Colon (tissue), 2 donors: ENCODE measurements around the gene PHF1.
"Not testable (repeated sequence)": the region's sequence is repeated elsewhere in the genome, so short reads cannot be mapped to it uniquely, and the experiment has no call there.

Experiments used
- FAIRE-seq: peaks from 2 replicates; lab custom pipeline; 2012; peaks lifted over from hg19 to GRCh38; lab: Jason Lieb, UNC
- donor health status: control.
- donor health status: control.

PHF1 gene

DNA sequence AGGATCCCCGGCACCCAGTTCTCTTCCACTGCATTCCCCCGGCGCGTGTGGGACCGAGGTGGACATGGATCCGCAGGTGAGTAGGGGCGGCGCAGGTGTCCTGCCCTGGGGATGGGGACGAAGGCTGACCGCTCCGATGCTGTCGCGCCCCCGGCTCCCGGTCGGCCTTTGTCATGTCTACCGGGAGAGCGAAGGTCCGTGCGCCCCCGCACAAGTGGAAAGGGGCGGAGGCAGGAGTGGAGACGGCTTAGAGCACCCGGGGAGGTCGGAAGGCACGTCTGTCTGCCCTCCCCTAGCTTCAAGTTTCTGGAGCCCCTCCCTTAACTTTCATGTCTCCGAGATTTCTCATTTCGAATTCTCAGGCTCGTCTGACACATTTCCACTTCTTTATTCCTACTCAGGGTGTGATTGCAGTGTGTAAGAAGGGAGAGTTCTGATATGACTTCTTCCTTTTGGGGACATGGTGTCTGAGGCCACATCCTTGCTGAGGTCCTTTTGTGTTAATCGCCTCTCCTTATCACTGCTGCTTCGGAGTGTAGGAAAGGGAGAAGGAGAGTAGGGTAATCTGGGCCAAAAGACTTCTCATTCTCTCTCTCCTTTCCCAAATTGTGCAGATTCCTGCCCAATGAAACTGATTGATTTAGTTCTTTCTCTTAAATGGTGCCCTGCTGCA, 18.8 kb upstream of the PHF1 start:
- no peak for FAIRE-seq

DNA sequence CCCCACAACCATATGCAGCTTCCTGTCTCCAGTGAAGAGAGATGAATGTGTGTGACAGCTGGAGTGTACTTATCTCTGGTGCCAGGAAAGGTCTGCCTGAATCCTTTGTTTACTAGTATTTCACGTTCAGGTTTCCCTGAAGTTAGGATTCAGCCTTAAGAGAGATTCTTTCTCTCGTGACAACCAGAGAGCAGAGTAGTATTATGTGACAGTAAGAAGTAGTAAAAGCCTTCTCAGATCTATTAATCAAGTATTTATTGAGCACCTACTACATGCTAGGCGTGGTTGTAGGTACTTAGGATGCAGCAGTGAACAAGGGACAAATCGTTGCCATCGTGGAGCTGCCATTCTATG, 18.2 kb upstream of the PHF1 start:
- FAIRE-seq = no peak

DNA sequence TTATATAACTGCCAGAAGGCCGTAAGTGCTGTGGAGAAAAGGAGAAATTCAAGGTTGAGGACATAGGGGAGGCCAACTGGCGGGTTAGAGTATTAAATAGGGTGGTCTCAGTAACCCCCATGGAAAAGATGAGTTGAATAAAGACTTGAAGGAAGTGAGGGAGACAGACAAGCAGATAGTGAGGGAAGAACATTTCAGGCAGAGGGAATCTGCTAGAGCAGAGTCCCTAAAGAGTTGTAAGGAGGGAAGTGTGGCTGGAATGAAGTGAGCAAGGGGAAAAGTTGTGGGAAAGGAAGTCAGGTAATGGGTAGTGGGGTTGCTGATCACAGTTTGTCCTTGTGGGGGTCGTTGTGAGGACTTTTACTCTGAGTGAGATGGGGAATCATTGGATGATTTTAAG, 17.8 kb upstream of the PHF1 start:
- no peak for FAIRE-seq

DNA sequence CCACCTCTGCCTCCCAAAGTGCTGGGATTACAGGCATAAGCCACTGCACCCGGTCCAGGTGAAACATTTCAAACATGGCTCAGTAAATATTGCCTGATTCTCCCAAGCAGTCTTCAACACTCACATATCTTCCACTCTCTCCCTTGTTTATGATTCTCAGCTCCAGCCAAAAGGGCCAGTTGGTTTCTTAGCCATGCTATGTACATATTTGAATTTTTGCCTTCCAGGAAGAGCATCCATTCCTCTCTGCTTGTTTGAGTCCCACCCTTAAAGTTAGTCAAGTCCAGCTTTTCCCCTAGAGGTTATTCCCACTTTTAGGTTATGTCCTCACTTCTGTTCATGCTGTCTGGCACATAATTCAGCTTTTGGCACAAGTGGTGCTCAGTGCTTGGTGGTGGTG, 13.3 kb upstream of the PHF1 start:
- FAIRE-seq = no peak

DNA sequence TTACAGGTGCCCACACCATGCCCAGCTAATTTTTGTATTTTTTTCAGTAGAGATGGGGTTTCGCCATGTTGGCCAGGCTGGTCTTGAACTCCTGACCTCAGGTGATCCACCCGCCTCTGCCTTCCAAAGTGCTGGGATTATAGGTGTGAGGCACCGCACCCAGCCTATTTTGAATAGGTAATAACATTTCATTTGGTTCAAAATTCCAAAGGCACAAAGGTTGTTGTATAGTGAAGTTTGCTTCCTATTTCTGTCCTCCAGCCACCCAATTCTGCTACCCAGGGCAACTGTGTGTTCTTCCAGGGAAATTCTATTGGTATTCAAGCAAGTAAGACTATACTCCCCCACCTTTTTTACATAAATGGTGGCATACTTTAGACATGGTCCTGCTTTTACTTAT, 12.2 kb upstream of the PHF1 start:
- FAIRE-seq = not testable (repeated sequence)

DNA sequence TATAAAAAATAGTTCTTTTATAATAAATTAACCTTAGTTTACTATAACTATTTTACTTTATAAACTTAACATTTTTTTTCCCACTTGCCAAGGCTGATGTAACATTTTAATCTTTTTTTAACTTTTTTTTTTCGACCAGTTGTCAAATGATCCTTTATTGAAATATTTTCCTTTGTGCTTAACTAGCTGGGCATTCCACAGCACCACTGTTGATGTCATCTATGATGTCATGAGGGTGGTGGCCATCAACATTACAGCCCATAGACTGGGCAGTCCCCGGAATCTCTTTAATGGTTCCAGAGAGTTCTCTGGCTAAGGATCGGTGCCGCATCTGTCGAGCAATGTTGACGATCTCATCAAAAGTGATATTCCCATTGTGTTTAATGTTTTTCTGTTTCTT, 10.9 kb upstream of the PHF1 start:
- FAIRE-seq = not testable (repeated sequence)

DNA sequence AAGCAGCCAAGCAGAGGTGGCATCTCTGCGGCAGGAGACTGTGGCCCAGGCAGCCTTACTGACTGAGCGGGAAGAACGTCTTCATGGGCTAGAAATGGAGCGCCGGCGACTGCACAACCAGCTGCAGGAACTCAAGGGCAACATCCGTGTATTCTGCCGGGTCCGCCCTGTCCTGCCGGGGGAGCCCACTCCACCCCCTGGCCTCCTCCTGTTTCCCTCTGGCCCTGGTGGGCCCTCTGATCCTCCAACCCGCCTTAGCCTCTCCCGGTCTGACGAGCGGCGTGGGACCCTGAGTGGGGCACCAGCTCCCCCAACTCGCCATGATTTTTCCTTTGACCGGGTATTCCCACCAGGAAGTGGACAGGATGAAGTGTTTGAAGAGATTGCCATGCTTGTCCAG, 5.9 kb upstream of the PHF1 start:
- FAIRE-seq = no peak

DNA sequence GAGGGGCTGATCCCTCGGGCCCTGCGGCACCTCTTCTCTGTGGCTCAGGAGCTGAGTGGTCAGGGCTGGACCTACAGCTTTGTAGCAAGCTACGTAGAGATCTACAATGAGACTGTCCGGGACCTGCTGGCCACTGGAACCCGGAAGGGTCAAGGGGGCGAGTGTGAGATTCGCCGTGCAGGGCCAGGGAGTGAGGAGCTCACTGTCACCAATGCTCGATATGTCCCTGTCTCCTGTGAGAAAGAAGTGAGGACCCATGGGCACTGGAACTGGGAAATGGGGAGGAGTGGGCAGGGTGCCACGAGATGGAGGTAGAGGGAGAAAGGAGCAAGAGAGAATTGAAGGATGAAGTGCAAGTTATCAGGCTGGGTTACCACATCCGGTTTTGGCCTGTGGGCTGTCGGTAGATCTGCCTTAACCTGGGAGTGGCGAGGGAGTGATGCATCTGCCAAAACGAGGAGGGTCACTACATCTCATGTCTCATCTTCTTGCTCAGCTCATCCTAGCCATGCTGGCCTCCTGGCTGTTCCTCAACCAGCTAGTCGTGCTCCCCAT, 5.4 kb upstream of the PHF1 start:
- FAIRE-seq = no peak

DNA sequence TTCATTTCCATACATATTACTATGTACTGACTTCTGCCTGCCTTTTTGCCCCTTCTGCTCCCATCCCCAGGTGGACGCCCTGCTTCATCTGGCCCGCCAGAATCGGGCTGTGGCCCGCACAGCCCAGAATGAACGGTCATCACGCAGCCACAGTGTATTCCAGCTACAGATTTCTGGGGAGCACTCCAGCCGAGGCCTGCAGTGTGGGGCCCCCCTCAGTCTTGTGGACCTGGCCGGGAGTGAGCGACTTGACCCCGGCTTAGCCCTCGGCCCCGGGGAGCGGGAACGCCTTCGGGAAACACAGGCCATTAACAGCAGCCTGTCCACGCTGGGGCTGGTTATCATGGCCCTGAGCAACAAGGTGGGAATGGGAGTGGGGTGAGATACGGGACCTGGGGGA, 4.7 kb upstream of the PHF1 start:
- FAIRE-seq = no peak

DNA sequence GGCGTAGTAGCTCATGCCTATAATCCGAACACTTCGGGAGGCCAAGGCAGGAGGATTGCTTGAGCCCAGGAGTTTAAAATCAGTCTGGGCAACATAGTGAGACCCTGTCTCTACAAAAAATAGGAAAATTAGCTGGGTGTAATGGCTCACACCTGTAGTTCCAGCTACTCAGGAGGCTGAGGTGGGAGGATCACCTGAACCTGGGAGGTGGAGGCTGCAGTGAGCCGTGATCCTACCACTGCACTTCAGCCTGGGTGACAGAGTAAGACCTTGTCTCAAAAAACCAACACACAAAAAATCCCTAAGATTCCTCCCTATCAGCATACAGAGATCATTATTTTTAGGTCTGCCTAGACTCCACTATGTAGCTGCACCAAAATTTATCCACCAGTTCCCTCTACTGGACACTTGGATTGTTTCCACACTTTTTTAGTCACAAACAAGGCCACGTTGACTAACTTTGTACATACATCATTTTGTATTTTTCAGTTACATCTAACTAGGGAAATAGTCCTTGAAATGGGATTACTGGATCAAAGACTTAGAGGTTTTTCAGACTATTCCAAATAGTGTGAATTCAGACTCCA, 3.6 kb upstream of the PHF1 start:
- no peak for FAIRE-seq

DNA sequence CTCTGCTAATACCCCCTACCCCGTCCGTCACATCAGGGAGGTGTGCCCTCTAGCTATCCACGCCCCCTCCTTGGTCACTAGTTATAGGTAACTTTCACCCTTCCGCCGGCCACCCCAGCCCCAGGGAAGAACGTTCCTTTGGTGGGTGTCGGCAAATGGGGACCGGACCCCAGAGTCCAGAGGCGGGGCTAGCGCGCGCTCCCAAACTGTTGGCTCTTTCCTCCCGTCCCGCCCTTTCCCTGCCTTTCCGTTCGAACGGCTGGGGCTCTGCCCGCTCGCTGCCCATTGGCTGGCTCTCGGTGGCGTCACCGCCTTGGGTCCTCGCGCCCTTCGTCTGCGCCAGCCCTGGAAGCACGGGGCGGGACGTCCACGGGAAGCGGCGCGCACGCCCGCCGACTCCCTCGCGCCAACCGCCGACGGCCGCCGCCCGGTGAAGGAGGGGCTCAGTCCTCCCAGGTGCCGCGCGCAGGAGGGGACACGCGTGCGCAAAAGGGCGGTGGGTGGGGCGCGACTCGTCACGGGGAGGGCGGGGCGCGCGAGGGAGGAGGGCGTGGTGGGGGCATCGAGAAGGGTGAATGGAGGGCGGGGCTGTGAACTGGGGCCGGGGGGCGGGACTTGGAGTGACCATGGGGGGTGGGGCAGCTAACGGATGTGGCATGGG, 634 bp upstream of the PHF1 start:
- no peak for FAIRE-seq

DNA sequence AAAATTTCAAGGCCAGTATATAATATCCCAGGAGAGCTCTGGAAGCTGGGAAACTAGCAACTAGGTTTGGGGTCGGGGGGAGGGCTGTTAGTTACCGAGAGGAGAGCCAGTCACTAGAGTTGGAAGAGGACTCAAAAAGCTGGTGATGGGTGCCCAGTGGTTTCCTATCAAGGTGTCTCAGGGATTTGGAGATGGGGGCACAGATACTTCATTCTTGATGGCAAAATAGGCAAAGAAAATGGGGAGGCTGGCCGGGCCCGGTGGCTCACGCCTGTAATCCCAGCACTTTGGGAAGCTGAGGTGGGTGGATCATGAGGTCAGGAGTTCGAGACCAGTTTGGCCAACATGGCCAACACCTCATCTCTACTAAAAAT, 805 bp downstream of the PHF1 start:
- no peak for FAIRE-seq

DNA sequence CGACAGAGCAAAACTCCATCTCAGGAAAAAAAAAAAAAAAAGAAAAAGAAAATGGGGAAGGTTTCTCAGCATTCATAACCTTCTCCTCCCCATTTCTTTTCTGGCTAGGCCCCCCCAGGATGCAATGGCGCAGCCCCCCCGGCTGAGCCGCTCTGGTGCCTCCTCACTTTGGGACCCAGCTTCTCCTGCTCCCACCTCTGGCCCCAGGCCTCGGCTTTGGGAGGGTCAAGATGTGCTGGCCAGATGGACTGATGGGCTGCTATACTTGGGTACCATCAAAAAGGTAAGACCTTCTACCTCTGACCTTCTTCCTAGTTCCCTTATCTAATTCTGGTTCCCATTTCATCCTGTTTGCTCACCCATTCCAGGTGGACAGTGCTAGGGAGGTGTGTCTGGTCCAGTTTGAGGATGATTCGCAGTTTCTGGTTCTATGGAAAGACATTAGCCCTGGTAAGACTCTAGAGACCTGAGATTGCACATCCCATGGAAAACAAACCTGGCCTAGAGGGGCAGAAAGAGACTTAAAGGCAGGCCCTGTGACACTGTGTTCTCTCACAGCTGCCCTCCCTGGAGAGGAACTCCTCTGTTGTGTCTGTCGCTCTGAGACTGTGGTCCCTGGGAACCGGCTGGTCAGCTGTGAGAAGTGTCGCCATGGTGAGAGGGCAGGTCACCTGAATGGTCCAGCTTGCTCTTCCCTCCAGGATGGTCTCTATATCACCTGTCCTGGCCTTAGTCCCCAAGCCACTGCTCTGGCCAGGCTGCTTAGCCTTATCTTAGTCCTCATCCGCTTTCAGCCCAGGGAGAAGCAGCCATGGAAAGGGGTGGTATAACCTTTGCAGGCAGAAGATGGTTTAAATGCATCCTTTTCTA, 1.6 kb downstream of the PHF1 start:
- FAIRE-seq = no peak

DNA sequence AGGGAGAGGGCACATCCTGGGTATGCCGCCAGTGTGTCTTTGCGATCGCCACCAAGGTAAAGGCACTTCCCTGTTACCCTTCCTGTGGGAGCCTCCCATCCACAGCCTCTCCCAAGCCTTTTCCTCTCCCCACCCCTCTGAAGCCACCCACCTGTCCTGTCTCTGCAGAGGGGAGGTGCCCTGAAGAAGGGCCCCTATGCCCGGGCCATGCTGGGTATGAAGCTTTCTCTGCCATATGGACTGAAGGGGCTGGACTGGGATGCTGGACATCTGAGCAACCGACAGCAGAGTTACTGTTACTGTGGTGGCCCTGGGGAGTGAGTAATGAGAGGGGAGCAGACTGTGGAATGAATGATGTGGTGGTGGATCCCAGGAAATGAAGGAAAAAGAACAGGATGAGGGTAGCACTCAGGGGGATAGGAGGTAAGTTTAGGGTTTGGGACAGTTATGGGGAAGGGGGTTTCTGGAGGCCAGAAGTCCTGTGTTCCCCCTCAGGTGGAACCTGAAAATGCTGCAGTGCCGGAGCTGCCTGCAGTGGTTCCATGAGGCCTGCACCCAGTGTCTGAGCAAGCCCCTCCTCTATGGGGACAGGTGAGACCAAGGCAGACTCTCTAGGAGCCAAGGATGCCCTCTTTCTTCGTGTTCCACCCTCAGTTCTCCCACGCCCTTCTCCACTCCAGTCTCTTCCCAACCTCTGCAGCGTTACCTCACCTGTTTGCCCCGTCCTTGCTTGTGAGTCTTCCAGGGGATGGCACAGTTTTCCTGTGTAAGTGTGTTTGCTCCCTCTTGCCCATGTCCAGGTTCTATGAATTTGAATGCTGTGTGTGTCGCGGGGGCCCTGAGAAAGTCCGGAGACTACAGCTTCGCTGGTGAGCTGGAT, 2.7 kb downstream of the PHF1 start:
- FAIRE-seq = no peak

DNA sequence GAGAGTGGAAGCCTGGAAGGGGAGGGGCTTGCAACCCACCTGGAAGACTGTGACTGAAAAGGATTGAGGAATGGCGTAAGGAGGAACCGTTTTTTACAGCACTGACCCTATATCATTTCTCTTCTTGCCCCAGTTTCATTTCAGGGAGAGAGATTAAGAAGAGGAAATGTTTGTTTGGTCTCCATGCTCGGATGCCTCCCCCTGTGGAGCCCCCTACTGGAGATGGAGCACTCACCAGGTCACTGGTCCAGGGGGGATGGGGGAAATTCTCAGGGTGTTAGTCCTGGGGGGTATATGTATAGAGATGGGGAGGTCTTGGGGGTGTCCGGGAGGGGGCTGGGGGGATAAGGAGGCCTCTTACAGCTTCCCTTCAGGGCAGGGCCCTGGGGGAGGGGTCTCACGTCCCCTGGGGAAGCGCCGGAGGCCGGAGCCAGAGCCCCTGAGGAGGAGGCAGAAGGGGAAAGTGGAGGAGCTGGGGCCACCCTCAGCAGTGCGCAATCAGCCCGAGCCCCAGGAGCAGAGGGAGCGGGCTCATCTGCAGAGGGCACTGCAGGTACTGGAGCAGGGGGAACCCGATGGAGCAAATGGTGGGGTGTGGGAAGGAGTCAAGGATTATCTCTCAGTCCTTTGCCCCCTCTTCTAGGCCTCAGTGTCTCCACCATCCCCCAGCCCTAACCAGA, 3.9 kb downstream of the PHF1 start:
- FAIRE-seq = no peak

DNA sequence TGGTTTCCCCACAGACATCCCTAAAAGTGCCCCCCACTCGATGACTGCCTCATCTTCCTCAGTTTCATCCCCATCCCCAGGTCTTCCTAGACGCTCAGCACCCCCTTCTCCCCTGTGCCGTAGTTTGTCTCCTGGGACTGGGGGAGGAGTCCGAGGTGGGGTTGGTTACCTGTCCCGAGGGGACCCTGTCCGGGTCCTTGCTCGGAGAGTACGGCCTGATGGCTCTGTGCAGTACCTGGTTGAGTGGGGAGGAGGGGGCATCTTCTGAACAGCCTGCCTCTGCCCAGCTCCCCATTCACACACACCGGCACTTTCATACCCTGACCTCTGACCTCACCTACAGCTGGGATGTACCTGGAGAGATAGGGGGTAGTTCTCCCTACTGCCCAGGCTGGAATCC, 5.0 kb downstream of the PHF1 start:
- FAIRE-seq = no peak

DNA sequence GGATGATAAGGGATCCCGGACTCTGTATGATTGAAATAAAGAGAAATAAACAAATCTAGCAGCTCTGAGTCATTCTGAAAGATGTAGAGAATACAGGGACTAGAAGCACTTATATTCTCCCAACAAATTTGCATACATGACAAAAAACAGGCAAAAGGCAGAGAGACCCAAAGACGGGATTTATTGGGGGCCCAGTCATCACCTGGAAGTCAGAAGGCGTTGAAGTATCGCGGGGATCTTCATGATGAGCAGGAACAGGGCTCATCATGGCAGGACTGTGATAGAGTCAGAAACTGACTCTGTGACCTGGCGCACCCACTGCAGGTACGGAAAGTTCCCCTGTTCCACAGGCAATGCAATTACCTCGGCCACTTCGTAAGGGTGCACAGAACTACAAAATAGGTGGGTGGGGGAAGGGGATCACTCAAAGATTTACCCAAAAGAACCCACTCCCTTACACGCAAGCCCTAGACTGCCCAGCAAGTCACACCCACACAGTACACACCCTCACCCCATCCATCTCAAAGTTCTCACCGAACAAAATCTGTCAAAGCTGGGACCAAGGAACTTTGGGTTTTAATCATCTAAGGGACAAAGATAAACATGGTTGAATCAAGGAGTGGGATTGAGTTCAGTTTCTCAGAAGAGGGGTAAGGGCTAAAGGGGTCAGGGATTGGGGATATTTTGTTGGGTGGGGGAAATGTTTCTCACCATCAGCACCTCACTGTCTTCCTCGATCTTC, 5.7 kb downstream of the PHF1 start:
- FAIRE-seq = no peak

DNA sequence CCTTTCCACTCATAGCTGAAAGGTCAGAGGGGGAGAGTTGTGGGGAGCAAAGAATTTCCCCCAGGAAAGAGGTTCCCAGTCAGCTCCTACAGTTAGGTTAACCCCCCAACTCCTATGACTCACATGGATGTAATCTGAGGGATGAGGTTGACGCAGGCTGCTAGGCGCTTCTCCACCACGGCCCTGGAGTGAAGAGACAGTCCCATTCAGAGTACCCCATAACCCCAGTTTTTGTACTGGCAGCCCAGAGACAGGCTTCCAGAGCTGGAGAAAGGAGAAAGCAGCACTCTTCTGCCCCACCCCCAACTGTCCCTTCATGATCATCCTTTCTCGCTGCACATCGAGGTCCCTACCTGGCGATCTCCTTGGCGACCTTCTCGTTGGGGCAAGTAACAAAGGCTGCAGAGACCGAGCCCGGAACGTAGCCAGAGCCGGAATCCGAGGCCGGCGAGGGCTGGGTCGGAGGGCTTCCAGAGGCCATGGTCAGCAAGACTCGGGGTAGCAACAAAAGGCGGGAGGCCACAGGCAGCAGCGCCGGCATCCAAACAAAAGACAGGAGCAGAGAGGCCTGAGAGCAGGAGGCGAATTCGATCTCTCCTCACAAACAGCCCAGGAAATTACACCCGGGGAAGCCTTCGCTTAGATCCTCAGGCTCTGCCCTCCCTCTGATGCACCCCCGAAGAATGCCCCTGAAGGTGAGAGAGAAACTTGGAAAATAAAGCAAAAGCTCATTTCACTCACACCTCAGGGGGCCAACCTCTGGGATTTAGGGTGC, 6.5 kb downstream of the PHF1 start:
- no peak for FAIRE-seq

DNA sequence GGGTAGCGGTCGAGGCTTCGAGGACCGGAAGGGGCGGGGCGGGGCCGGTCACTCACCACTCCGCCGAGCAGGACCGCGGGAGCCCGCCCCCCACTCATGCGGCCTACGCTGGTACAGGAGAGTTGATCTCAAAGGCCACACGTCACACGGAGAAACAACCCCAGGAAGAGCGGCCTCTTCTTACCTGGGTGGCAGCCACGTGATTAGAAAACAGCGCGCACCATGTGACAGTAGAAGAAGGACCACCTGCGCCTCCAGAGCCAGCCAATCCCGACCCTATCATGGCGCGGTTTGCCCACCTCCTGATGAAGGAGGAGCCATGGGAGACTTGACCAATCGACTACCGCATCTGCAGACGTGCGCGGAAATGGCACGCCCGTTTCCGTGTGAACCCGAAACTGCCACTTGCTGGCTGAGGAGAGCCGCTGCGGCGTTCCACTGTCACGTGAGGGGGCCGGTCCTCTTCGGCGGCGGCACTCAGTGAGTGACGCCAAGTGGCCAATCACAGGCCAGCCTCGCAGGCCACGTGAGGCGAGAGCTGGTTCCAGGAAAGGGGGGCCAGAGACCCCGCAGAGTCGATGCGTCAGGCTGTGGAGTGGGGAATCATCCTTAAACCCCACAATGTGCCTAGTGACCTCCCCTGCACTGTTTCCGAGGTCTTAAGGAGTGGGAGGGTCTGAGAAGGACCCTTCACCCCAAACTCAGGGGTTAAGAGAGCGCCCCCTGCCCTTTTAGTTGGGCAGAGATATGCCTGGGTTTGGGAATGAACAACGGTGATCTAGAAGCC, 7.3 kb downstream of the PHF1 start, which contains the start of gene CUTA:
Gene CUTA (minus strand): TSS at position 205 of the 787 bp plus-strand sequence. CDS start 107 bp downstream, at position 98.
- FAIRE-seq = peak; percentile 96
